GM13977 (cell line): Measurements from ENCODE around the gene NRARP.

ENCODE experiments used
- DNase-seq: peaks from one replicate; pipeline ENCODE4 v3.0.0; 2012; ENCODE audit warnings: low spot score
- in situ Hi-C: fragments of 300-500 bp; cut with MboI; formaldehyde crosslinking; loops from one replicate; pipeline ENCODE4 v1.12.0; 2022; ENCODE audit warnings: low sequenced_read_pairs, low pct_unique_long_range_greater_than_20kb, mixed read lengths, inconsistent platforms; ENCODE audit not compliant: unreplicated experiment
- TF ChIP-seq, protein P1 (sequence below): IDR thresholded peaks from 2 replicates; pipeline ENCODE4 v1.5.1; 2012; ENCODE audit warnings: mild to moderate bottlenecking, control low read depth; ENCODE audit not compliant: insufficient read depth; ENCODE audit errors: extremely low read depth, missing control alignments

NRARP gene

DNA sequence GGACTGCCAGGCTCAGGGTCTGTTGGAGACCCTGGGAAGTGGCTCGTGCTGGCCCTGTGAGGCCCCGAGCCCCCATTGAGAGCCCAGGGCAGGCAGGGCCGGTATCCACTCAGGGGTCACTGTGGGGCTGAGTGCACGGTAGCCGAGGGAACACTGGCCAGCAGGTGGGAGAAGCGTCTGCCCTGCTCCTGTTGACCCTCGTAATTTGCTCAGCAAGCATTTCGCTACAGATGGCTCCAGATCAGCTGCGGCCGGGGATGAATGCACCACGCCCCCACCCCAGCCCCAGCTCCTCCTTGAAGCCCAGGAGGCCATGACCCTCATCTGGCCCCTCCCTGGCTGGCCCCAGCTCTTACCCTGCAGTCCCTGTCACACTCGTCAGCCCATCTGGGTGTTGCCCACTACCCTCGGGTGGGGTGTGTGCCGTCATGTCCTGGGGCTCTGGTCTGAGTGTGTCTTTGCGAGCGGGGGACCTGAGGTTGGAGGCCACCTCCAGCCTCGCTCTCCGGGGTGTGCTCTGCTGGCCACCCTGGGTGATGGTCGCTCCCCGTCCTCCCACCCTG, 6.1 kb upstream of the NRARP start:
- in situ Hi-C loops, result no loop called here
- no peak for DNase-seq

DNA sequence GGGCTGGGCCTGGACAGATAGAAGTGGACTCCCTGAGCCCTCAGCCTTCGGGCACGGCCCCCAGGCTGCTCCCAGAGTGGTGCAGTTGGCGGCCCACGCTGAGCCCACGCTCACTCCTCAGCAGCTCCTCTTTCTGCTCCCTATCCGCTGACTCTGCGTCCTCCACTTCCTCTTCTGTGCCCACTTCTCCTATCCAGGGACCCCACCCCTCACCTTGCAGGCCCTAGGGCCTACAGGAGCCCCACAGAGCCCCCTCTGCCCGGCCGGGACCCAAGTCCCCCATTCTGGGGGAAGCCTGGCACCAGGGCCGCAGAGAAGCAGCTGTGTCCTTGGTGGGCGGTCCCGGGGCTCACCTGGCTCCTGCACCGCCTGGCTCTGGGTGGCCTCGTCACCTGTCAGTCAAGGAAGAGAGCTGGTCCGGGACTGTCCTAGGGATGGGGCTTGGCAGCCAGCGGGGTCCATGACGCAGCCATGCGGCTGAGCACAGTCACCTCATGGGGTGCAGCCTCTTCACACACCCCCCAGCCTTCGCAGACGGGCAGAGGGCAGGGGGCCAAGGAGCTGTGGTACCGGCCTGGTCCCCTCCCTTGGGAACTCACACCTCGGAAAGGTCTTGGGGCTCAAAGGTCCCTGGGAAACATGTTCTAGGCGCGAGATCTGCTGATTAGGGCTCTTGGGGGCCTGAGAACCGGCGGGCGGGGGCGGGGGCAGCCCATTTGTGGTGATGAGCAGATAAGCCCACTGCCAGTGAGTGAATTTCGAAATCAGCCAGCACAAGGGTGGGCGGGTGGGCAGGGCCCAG, 5.4 kb upstream of the NRARP start:
- TF ChIP-seq, protein P1, sequence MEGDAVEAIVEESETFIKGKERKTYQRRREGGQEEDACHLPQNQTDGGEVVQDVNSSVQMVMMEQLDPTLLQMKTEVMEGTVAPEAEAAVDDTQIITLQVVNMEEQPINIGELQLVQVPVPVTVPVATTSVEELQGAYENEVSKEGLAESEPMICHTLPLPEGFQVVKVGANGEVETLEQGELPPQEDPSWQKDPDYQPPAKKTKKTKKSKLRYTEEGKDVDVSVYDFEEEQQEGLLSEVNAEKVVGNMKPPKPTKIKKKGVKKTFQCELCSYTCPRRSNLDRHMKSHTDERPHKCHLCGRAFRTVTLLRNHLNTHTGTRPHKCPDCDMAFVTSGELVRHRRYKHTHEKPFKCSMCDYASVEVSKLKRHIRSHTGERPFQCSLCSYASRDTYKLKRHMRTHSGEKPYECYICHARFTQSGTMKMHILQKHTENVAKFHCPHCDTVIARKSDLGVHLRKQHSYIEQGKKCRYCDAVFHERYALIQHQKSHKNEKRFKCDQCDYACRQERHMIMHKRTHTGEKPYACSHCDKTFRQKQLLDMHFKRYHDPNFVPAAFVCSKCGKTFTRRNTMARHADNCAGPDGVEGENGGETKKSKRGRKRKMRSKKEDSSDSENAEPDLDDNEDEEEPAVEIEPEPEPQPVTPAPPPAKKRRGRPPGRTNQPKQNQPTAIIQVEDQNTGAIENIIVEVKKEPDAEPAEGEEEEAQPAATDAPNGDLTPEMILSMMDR, result no peak
- in situ Hi-C loops, result no loop called here
- no peak for DNase-seq

More for the DNA sequence above, 6.1 kb upstream of the NRARP start:
- TF ChIP-seq, protein P1, result no peak

DNA sequence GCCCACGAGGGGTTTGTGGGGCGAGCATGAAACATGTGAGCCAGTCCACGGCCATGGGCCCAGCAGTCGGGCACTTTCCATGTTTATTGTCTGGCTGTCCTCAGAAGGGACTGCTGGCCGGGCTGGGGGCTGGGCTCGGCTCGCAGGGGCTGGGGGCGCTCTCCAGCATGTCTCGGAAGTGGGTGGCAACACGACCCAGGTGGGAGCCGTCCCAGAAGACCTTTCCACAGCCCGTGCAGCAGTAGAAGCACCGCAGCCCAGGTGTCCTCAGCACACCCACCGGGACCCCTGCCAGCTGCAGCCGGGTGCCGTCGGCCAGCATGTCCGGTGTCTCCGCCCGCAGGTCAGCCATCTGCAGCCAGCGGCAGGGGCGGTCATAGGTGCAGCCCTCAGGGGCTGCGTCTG, 4.8 kb upstream of the NRARP start:
- TF ChIP-seq, protein P1, result no peak
- in situ Hi-C loops, result no loop called here
- DNase-seq, result no peak

DNA sequence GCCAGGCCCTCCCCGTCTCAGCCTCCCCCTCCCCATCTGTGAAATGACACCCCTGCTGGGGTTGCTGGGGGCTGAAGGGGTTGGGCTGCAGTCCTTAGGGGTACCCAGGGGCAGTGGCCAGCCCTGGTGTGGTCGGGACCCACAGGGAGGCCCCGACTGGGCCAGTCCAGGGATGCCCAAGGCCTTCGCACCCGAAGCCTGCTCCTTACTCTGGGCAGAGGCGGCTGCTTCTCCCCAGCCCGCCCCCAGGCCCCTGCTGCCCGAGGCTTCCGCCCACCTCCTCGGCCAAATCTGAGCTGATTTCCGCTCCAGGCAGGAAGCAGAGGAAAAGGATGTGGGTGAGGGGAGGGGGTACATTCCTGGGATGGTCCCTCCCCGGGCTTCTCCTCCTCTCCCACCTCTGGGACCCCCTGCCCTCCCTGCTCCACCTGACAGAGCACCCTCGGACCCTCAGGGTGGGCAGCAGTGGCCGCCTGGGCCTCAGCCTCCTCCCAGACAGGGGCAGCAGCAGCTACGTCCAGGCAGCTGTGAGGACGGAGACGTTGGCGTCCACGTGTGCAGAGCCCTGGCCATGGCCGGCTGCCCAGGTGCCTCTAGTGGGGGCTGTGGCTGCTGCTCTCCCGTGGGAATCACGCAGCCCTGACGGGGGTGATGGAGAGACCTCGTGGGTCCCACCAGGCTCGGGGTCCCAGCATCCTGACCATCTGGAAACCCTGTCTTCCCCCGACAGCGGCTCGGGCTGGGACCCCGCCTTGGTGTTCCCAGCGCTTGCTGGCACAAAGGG, 4.2 kb upstream of the NRARP start:
- DNase-seq, result no peak
- TF ChIP-seq, protein P1, result no peak
- in situ Hi-C loops, result no loop called here

DNA sequence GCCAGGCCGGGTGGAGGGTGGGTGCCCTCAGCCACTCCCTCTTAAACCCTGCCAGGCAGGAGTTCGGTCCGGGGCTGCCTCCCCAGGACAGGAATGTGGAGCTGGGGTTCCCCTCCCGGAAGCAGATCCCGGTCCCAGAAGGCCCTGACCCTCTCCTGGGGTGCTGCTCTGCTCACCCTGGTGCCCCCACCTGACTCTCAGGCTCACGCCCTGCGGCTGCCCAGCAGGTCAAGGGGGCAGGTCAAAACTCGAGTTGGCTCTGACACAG, 3.7 kb upstream of the NRARP start:
- in situ Hi-C loops, result no loop called here
- DNase-seq, result no peak
- TF ChIP-seq, protein P1, result no peak

DNA sequence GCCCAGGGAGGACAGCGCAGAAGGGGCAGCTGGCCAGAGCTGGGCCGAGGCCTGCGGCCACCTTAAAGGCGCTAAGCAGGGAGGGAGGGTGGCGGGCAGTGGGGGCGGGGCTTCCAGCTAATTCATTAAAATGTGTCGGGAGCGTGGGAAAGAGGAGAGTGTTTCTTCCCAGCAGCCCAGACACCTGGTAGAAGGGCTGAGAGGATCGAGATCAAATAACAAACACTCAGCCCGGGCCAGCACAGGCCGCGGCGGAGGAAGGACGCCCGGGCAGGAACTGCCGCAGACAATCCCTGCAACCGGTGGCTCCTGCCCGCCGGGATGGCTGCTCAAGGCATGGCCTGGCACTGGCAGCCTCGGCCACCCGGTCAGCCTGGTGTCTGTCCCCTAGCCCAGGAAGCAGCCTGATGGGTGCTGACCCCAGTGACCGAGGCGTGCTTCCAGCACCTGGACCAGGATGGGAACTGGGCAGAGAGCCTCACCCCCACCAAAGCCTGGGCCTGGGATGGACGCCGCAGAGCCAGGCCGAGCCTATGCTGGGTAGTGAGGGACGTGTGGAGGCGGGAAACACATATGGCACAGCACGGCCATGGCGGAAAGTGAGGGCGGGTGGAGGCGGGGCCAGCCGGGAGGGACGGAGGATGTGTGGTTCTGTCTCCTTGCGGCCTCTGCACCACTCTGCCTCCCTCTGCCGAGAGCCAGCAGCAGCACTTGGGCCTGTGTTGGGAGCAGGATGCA, 3.2 kb upstream of the NRARP start:
- DNase-seq, result peak; percentile 81
- TF ChIP-seq, protein P1, result peak; percentile 29
- in situ Hi-C loops, result no loop called here
